B cell (primary cell): ENCODE data around the gene IGHMBP2. TPM values are rescaled to one million over a fixed set of nuclear protein-coding genes. Genes with fewer than 3 reads are reported as not detected.

Source experiments
- ATAC-seq: fragments of 200-7000 bp; cut with Tn5 transposase; one replicate; pipeline ENCODE4 v1.10.0; 2021; ENCODE audit warnings: low read depth, mild to moderate bottlenecking, moderate number of reproducible peaks, moderate library complexity
- CTCF ChIA-PET: fragments of 350-600 bp; sonication (Branson Sonifier 250); formaldehyde crosslinking; loops from one replicate; lab custom pipeline; 2021; ENCODE audit warnings: antibody characterized with exemption, inconsistent platforms; lab: Charles Lee
- POLR2A ChIA-PET: fragments of 350-600 bp; sonication (Branson Sonifier 250); formaldehyde crosslinking; loops from one replicate; lab custom pipeline; 2021; ENCODE audit warnings: antibody characterized with exemption; lab: Charles Lee
- DNase-seq: peaks from one replicate; pipeline ENCODE4 v3.0.0; 2013
- H2AFZ ChIP-seq: 2 replicates; pipeline ENCODE4 v1.6.1; 2012; ENCODE audit warnings: mild to moderate bottlenecking, low read depth, low read length; ENCODE audit not compliant: insufficient read depth, poor library complexity, severe bottlenecking
- H3K27ac ChIP-seq, 2 donors: 1 replicate in 1 of 2; 2 replicates in 1 of 2; pipeline ENCODE4 v1.5.1; 2012 to 2013; ENCODE audit warnings: low read length in 2 of 2, mild to moderate bottlenecking in 2 of 2, moderate library complexity in 1 of 2
- H3K27me3 ChIP-seq, 4 experiments: fragments of 200-600 bp in 1 of 4; sonication (generic) in 1 of 4; replicated peaks in 1 of 4; 1 replicate in 2 of 4; 2 replicates in 2 of 4; pipeline versions ENCODE4 v1.6.1 to v1.7.0; 2013 to 2016; ENCODE audit warnings: low read length in 3 of 4, mild to moderate bottlenecking in 2 of 4, mixed read lengths in 1 of 4, moderate library complexity in 1 of 4; ENCODE audit not compliant: insufficient read depth in 4 of 4, control insufficient read depth in 3 of 4; ENCODE audit errors: control extremely low read depth in 1 of 4
- H3K36me3 ChIP-seq, 2 experiments: replicated peaks in 1 of 2; 1 replicate in 1 of 2; 2 replicates in 1 of 2; pipeline versions ENCODE4 v1.6.1 to v1.7.1; 2013; ENCODE audit warnings: low read length in 1 of 2; ENCODE audit not compliant: insufficient read depth in 2 of 2, control insufficient read depth in 1 of 2; ENCODE audit errors: control extremely low read depth in 1 of 2, extremely low read depth in 1 of 2
- H3K4me1 ChIP-seq, 2 donors: fragments of 200-600 bp in 1 of 2; sonication (generic) in 1 of 2; 1 replicate in 1 of 2; 2 replicates in 1 of 2; pipeline versions ENCODE4 v1.5.1 to v1.6.1; 2013 to 2017; ENCODE audit warnings: low read length in 2 of 2; ENCODE audit not compliant: control insufficient read depth in 2 of 2, insufficient read depth in 2 of 2
- H3K4me2 ChIP-seq: replicated peaks from 2 replicates; pipeline ENCODE3; 2012; ENCODE audit warnings: mild to moderate bottlenecking, low read depth, low read length; ENCODE audit not compliant: poor library complexity, severe bottlenecking
- H3K4me3 ChIP-seq, 5 experiments: fragments of 200-600 bp in 1 of 5; sonication (generic) in 1 of 5; 1 replicate in 3 of 5; 2 replicates in 2 of 5; pipeline versions ENCODE4 v1.5.1 to v1.7.0; 2011 to 2016; ENCODE audit warnings: low read length in 4 of 5, mild to moderate bottlenecking in 4 of 5, low read depth in 2 of 5, control low read depth in 1 of 5, moderate library complexity in 1 of 5; ENCODE audit not compliant: insufficient read depth in 1 of 5; ENCODE audit errors: control extremely low read depth in 1 of 5, extremely low read depth in 1 of 5
- H3K79me2 ChIP-seq: fragments of 200-600 bp; sonication (generic); one replicate; pipeline ENCODE4 v1.6.0; 2016; ENCODE audit warnings: low read length; ENCODE audit not compliant: control insufficient read depth, insufficient read depth
- H3K9ac ChIP-seq: fragments of 200-600 bp; sonication (generic); 2 replicates; pipeline ENCODE4 v1.6.1; 2017; ENCODE audit warnings: mild to moderate bottlenecking, low read length, moderate library complexity
- H3K9me3 ChIP-seq, 3 donors: one replicate each; pipeline versions ENCODE4 v1.6.1 to v1.7.1; 2013; ENCODE audit warnings: low read length in 2 of 3; ENCODE audit not compliant: control insufficient read depth in 2 of 3, insufficient read depth in 1 of 3; ENCODE audit errors: control extremely low read depth in 1 of 3
- H4K20me1 ChIP-seq: 2 replicates; pipeline ENCODE4 v1.6.0; 2012; ENCODE audit warnings: mild to moderate bottlenecking, low read length; ENCODE audit not compliant: insufficient read depth, control insufficient read depth, poor library complexity, severe bottlenecking
- H3K27ac Mint-ChIP-seq: one replicate; pipeline ENCODE4 v1.8.0; 2021; ENCODE audit warnings: mixed read lengths
- H3K27me3 Mint-ChIP-seq: one replicate; pipeline ENCODE4 v1.8.0; 2021; ENCODE audit warnings: mixed read lengths
- H3K4me1 Mint-ChIP-seq: one replicate; pipeline ENCODE4 v1.8.0; 2021; ENCODE audit warnings: mixed read lengths
- H3K4me3 Mint-ChIP-seq: one replicate; pipeline ENCODE4 v1.8.0; 2021; ENCODE audit warnings: mixed read lengths
- H3K9me3 Mint-ChIP-seq: one replicate; pipeline ENCODE4 v1.8.0; 2022; ENCODE audit warnings: mixed read lengths; ENCODE audit not compliant: insufficient read depth
- CTCF ChIP-seq: fragments of 200-600 bp; IDR thresholded peaks from one replicate; pipeline ENCODE4 v1.8.0; 2022; ENCODE audit warnings: antibody characterized with exemption, mild to moderate bottlenecking
- EZH2 ChIP-seq: IDR thresholded peaks from 2 replicates; pipeline ENCODE4 v1.6.1; 2012; ENCODE audit warnings: borderline replicate concordance, low read depth, mild to moderate bottlenecking, moderate library complexity, low read length; ENCODE audit not compliant: insufficient read depth, poor library complexity, severe bottlenecking
- WGBS: methylation state at CpG from one replicate; pipeline ENCODE4 v1.1.5; 2013; ENCODE audit warnings: missing lambda C conversion rate; ENCODE audit not compliant: insufficient coverage; 5-methylcytosine and 5-hydroxymethylcytosine counted together
- intact Hi-C: fragments of 100-400 bp; cut with micrococcal nuclease; formaldehyde crosslinking; loops from one replicate; pipeline ENCODE4 v1.10.0; 2022
- polyA plus RNA-seq: library from polyadenylated mRNA; depleted of rRNA; stranded (reverse); fragments of >200 nt; gene quantifications from 2 replicates; pipeline ENCODE4 v1.2.3, GENCODE V29; 2012
- total RNA-seq, 2 donors: library from RNA; stranded (reverse); fragments of 120-200 nt in 1 of 2; gene quantifications; 1 replicate in 1 of 2; 2 replicates in 1 of 2; pipeline versions ENCODE4 v1.2.3 to v1.2.4, GENCODE V29; 2013 to 2022

IGHMBP2 gene
- total and polyA plus RNA-seq, 2 donors (not counting 1 experiment from before 2014, with no cell fraction given), result 41.4 to 42.9 TPM

DNA sequence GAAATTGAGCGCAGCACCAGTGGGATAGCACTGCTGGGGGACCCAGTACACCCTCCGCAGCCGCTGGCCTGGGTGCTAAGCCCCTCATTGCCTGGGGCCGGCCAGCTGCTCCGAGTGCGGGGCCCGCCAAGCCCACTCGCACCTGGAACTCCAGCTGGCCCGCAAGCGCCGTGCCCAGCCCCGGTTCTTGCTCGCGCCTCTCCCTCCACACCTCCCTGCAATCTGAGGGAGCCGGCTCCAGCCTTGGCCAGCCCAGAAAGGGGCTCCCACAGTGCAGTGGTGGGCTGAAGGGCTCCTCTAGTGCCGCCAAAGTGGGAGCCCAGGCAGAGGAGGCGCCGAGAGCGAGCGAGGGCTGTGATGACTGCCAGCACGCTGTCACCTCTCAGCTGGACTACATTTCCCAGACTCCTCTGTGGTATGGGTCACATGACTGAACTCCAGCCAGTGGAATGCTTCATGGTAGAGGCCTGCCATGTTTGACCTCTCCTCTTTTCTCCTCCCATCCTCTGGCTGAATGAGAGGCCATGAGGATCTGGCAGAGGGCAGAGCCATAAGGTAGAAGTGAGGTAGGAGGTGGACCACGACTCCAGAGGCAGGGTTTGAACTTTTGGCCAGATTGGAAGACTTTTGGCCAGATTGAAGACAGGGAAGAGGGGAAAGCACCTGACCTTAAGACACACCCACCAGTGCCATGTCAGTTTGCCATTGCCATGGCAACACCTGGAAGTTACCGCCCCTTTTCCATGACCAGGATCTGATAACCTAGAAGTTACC lies 70.9 kb downstream of the IGHMBP2 start:
- DNase-seq, result no peak
- Histone ChIP-seq H3K4me3 (no peak overlapping the region), H3K36me3 (no peaks in the 10 kb centered on the region), H3K27me3 (peaks cover 0 to 6% (median 2%) of the 10 kb centered on the region in 4 experiments), H2AFZ (peak overlapping the region; percentile 49), H3K9ac (no peak overlapping the region), H3K79me2 (no peaks in the 10 kb centered on the region), H3K9me3 (peaks cover 0 to 13% (median 0%) of the 10 kb centered on the region in 3 donors), H4K20me1 (no peaks in the 10 kb centered on the region), H3K4me2 (no peak overlapping the region), H3K27ac (no peak overlapping the region), H3K4me1 (no peaks in the 10 kb centered on the region)
- H3K9me3 Mint-ChIP-seq, result no peaks in the 10 kb centered on the region
- TF ChIP-seq EZH2, result no peak
- TF ChIP-seq CTCF, result no peak
- no peak for ATAC-seq
- H3K4me1 Mint-ChIP-seq, result no peaks in the 10 kb centered on the region
- ChIA-PET CTCF (no interaction called here), POLR2A (no interaction called here)
- intact Hi-C loops, result no loop called here
- peaks cover 22% of the 10 kb centered on the region for H3K27me3 Mint-ChIP-seq
- no peak overlapping the region for H3K4me3 Mint-ChIP-seq
- no peak overlapping the region for H3K27ac Mint-ChIP-seq
- WGBS, result 94% methylated on average over 19 of the region's 23 CpGs

GRCh38 chr11:68976095-68976494 lies 72.4 kb downstream of the IGHMBP2 start:
- Histone ChIP-seq H3K4me1 (no peaks in the 10 kb centered on the region), H3K36me3 (no peaks in the 10 kb centered on the region), H3K4me2 (no peak overlapping the region), H3K79me2 (no peaks in the 10 kb centered on the region), H3K4me3 (no peak overlapping the region), H3K9ac (no peak overlapping the region), H3K9me3 (peaks cover 0 to 11% (median 0%) of the 10 kb centered on the region in 3 donors), H3K27me3 (peaks cover 0 to 5% (median under 1%) of the 10 kb centered on the region in 4 experiments), H4K20me1 (no peaks in the 10 kb centered on the region), H3K27ac (no peak overlapping the region), H2AFZ (no peak overlapping the region)
- CTCF ChIA-PET, result no interaction called here
- DNase-seq (no peak), ATAC-seq (no peak)
- H3K9me3 Mint-ChIP-seq, result no peaks in the 10 kb centered on the region
- POLR2A ChIA-PET, result no interaction called here
- no peaks in the 10 kb centered on the region for H3K4me1 Mint-ChIP-seq
- H3K27me3 Mint-ChIP-seq, result peaks cover 24% of the 10 kb centered on the region
- TF ChIP-seq EZH2 (no peak), CTCF (no peak)
- WGBS, result 76% methylated on average over 4 of the region's 4 CpGs
- no peak overlapping the region for H3K27ac Mint-ChIP-seq
- intact Hi-C loops, result no loop called here
- no peak overlapping the region for H3K4me3 Mint-ChIP-seq
